Tongue (tissue), 2 donors: ENCODE measurements around the gene KDM4B. TPM values are rescaled to one million over a fixed set of nuclear protein-coding genes. Genes with fewer than 3 reads are reported as not detected.

ENCODE experiments used
- DNase-seq: peaks from one replicate; pipeline ENCODE4 v3.0.0-alpha.2; 2015
- total RNA-seq: library from RNA; depleted of rRNA; stranded (reverse); fragments of >200 nt; gene quantifications from one replicate; pipeline ENCODE4 v1.2.3, GENCODE V29; 2014

KDM4B gene
- total RNA-seq, 1 donor from 2014 or later: 28.1 TPM

- no peak for DNase-seq
These were observed 168.2 kb downstream of the KDM4B start for GRCh38 chr19:5137114-5137513.

GRCh38 chr19:5137571-5138124, 168.7 kb downstream of the KDM4B start:
- DNase-seq: no peak

- DNase-seq: no peak
These were observed 170.0 kb downstream of the KDM4B start for GRCh38 chr19:5138606-5139582.

- no peak for DNase-seq
These were observed 170.8 kb downstream of the KDM4B start for GRCh38 chr19:5139583-5140325.

GRCh38 chr19:5141129-5141849, 172.4 kb downstream of the KDM4B start:
- DNase-seq: no peak

- no peak for DNase-seq
These were observed 173.2 kb downstream of the KDM4B start for GRCh38 chr19:5141850-5142724.

GRCh38 chr19:5142725-5143097, 173.8 kb downstream of the KDM4B start:
- DNase-seq: no peak

DNA sequence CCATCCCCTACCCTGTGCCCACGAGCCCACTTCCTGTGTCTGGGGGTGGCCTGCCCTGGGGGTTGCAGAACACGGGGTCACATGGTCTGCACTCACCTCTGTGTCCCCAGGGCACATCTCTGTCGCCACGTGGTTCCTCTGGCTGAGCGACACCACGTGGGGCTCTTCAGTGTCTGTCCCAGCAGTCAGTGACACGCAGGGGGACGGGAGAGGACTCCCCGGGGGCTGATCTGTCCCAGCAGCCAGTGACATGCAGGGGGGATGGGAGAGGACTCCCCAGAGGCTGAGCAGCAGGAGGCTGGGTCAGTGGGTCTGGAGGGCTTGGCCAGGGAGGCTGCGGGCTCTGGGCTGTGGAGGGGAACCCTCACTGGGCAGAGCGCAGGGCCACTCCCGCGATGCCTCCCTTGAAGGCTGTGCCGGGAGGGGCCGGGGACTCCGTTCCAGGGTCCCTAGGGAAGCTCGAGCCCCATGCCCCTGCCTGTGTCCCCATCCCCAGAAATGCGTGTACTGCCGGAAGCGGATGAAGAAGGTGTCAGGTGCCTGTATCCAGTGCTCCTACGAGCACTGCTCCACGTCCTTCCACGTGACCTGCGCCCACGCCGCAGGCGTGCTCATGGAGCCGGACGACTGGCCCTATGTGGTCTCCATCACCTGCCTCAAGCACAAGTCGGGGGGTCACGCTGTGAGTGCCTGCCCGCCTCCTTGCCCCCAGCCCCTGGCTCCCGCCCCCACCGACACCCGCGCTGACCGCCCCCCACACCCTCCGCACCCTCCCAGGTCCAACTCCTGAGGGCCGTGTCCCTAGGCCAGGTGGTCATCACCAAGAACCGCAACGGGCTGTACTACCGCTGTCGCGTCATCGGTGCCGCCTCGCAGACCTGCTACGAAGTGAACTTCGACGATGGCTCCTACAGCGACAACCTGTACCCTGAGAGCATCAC, 174.8 kb downstream of the KDM4B start:
- DNase-seq: no peak

GRCh38 chr19:5144545-5145179, 175.7 kb downstream of the KDM4B start:
- DNase-seq: no peak

DNA sequence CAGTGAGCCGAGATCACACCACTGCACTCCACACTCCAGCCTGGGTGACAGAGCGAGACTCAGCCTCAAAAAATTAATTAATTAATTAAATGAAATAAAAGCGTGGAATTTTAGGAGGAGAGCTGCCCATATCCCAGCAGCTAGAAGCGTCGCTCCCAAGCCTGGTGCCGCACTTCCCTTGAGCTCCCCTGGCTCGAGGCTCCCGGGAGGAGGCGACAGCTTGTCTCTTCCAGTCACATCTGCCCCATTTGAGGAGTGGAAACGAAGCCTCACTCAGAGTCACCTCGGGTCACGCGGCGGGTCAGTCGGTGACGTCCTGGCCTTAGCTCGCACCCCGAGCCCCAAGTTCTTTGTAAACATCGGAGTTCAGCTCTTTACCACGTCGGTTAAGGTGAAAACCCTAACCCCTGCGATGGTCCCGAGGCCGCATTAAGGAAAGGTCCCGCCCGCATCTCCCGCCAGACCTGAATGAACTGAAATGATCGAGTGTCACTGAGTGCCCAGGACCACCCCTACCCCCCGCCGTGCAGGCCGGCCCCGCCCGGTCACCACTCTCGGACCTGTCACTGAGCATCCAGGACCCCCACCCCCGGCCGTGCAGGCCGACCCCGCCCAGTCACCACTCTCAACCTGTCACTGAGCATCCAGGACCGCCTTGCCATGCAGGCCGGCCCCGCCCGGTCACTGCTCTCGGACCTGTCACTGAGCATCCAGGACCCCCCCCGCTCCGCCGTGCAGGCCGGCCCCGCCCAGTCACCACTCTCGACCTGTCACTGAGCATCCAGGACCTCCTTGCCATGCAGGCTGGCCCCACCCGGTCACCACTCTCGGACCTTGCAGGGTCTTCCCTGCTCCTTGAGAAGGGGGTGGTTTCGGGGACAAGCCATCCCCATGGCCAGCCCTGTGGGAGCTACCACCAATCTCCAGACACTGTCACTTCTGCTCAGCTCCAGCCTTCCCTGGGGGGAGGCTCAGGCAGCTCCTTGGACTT, 176.9 kb downstream of the KDM4B start:
- DNase-seq: no peak

- no peak for DNase-seq
These were observed 178.4 kb downstream of the KDM4B start for GRCh38 chr19:5147074-5147977.

- DNase-seq: no peak
These were observed 179.3 kb downstream of the KDM4B start for GRCh38 chr19:5147978-5148793.

DNA sequence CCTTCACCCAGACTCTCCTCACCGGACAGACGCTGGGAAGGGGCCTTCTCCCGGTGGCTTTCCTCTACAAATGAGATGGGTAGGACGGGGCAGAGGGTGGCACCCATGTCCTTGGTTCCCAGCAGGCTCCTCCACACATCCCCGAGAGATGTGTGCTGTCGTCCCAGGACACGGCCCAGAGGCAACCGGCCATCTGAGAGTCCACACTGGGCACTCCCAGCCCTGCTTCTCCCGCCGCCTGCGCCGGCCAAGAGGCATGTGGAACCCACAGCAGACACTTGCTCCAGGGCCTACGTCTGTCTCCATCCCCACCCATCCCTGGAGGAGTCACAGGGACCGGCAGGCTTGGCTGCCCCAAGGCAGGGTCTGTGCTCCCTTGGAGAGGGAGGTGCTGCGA, 179.9 kb downstream of the KDM4B start:
- DNase-seq: no peak

DNA sequence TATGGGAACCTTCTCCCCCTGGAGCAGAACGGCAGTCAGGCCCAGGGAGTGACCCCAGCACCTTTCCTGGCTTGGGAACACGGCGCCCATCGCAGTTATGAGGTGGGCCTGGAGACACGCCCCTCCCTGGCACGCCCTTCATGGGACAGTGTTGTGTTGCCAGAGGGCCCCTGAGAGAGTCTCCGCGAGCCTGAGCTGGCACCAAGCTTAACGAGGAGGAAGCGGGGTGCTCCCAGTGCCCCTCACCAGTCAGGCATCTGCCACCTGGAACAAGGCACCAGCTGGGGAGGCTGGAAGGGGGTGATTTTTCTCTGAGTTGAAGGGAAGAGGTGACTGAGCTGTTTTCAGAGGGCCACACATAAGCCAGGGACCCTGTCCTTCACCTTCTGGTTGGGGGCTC, 180.6 kb downstream of the KDM4B start:
- no peak for DNase-seq

DNA sequence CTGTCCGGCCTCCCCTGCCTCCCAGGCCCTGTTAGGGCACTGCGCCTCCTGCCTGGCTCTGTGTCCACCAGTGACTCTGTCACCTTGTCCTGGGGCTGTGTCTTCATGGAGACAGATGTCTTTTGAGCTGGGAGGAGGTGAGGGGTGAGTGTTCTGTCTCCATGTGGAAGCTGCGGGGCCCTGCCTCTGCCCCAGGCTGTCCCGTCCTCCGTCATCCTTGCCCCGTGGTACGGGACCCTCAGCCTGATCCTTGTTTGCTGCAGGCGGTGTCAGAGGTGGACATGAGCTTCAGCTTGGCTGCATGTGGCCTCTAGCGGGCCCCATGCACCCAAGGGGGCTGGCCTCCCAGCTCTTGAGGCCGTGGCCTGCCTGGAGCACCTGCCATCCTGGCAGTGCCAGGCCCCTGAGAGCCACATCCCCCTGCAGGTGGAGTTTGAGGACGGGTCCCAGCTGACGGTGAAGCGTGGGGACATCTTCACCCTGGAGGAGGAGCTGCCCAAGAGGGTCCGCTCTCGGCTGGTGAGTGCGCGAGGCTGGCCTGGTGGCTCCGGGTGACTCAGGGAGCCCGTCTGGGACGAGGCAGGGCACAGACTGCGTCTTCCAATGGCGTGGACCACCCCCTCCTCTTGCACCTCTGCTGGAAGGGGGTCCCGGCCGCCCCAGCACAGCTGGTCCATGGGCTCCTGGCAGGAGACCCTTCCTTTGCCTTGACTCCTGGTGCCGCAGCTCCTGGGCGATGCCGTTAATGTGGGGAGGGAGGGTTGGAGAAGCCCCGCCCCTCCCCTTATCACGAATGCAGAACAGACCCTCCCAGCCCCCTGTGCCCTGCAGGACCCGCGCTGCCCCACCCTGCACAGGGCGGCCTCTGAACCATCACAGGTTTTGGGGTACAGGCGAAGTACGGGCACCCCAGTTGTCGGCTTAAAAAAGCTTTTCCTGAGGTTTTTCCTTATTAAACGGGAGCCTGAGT, 181.3 kb downstream of the KDM4B start:
- no peak for DNase-seq
